Skin epidermis (tissue), 12 donors: ENCODE measurements around the gene SLC12A7.
"Not testable (repeated sequence)": the region's sequence is repeated elsewhere in the genome, so short reads cannot be mapped to it uniquely, and the experiment has no call there.

Experiments
- H3K27ac ChIP-seq, 21 experiments: fragments of 200-600 bp; sonication (generic) in 11 of 21; one replicate each; pipeline ENCODE4 v1.5.0; 2020; ENCODE audit warnings: mild to moderate bottlenecking in 3 of 21, inconsistent platforms in 2 of 21, moderate library complexity in 2 of 21
- H3K4me3 ChIP-seq, 7 experiments: fragments of 200-600 bp; sonication (generic) in 2 of 7; one replicate each; pipeline ENCODE4 v1.5.0; 2020; ENCODE audit warnings: inconsistent platforms in 2 of 7, mild to moderate bottlenecking in 2 of 7, moderate library complexity in 1 of 7

The SLC12A7 gene

GRCh38 chr5:1032011-1032410 lies 79.9 kb downstream of the SLC12A7 start:
- H3K27ac ChIP-seq: no peak overlapping the region

GRCh38 chr5:1031306-1031959 lies 80.4 kb downstream of the SLC12A7 start:
- H3K4me3 ChIP-seq: no peak overlapping the region
- no peak overlapping the region for H3K27ac ChIP-seq

More at GRCh38 chr5:1032011-1032410, 79.9 kb downstream of the SLC12A7 start:
- no peak overlapping the region for H3K4me3 ChIP-seq

- H3K4me3 ChIP-seq: no peak overlapping the region
These were observed 81.0 kb downstream of the SLC12A7 start for GRCh38 chr5:1030801-1031271.

DNA sequence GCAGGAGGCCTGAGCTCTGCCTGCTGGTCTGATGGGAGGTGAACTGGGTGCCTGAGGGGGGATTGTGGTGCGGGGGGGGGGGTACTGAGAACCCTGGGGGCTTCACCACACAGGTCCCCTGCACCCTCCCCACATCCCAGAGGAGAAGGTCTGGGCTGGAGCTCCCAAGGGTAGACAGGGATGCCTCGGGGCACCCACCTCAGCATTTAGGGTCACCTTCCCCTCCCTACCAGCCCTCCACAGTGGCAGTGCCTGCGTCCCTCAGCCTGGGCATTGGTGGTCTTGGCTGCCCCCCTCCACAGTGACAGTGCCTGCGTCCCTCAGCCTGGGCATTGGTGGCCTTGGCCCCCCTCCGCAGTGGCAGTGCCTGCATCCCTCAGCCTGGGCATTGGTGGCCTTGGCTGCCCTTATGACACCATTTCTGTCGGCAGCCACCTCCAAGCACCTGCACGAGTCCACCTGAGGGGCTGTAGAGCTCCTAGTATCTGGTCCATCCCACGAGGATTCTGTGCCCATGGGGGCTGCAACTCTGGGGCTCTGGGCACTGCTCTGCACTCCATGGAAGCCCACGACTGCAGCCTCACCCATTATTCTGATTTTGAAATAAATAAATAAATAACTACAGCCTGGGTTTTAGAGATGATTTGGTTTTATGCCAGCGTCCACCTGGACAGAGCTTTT lies 81.8 kb downstream of the SLC12A7 start:
- H3K4me3 ChIP-seq: no peak overlapping the region
- no peak overlapping the region for H3K27ac ChIP-seq

More at GRCh38 chr5:1030801-1031271, 81.0 kb downstream of the SLC12A7 start:
- no peak overlapping the region for H3K27ac ChIP-seq

DNA sequence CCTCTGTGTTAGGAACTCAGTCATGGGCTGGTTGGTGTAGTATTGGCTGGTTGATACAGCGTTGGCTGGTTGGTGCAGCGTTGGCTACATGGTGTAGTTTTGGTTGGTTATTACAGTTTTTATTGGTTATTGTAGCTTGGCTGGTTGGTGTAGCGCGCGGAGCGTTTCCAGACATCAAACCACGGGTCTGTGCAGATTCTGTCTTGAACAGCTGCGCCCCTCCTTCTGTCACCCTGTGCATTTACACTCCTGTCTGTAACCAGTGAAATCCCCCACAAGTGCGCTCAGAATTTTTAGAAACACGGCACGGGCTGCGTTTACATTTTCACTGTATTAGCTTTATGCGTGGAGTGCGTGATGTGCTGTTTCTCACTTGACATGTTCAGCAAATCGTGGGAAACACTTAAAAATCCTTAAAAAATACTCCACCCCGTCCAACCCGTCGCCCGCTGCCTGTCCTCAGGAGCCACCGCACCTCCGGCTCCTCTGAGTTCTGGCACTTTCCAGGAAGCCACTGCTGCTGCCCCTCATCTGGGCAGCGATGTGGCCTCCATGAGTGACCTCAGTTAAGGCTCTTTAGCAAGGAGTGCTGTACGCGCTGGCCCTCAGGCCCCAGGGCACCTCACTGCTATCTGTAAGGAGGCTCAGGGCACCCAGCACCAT lies 82.5 kb downstream of the SLC12A7 start:
- Histone ChIP-seq H3K4me3 (no peak overlapping the region), H3K27ac (no peak overlapping the region)

GRCh38 chr5:1028481-1029281 lies 83.2 kb downstream of the SLC12A7 start:
- H3K4me3 ChIP-seq: no peak overlapping the region
- no peak overlapping the region for H3K27ac ChIP-seq

- Histone ChIP-seq H3K27ac (no peak overlapping the region), H3K4me3 (no peak overlapping the region)
These were observed 84.0 kb downstream of the SLC12A7 start for GRCh38 chr5:1027631-1028441.

- H3K27ac ChIP-seq: no peak overlapping the region
- H3K4me3 ChIP-seq: no peak overlapping the region
These were observed 84.9 kb downstream of the SLC12A7 start for GRCh38 chr5:1026700-1027621.

- H3K4me3 ChIP-seq, H3K27ac ChIP-seq: not testable (repeated sequence)
These were observed 89.9 kb downstream of the SLC12A7 start for GRCh38 chr5:1021969-1022336.

DNA sequence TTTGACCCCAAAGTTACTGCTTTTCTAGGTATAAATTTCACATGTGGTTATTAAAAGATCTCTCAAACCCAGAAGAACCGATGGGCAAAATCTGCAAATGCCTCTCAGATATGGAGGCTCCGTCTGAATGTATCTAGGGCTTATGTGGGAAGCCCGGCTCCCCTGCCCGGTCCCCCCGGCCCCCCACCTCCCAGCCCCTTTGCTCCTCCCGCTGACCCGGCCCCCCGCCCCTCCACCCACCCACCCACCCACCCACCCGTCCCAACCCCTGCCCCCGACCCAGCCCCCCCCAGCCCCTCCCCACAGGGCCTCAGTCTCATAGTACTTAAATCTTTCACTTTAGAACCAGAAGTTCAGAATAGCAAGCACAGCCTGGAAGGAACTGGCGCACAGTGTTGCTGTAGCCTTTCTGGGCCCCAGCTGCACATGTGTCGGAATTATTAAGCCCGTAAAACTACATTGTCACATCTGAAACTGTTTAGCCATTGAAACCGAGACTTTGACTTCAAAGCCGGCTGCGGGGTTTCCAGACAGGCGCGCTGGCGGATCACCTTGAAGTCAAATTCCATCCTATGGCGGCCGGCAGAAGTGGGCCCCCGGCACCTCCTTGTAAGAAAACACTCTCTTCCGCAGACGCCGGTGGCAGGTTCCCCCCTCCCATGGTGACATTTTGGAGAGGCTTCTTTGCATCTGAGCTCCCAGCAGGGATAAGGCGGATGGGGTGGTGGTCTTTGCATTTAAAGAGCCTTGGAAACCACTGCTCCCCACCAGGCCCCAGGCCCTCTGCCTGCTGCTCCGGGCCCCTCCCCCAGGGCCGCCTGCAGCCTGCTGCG lies 90.5 kb downstream of the SLC12A7 start:
- H3K27ac ChIP-seq: no peak overlapping the region
- no peak overlapping the region for H3K4me3 ChIP-seq

- no peak overlapping the region for H3K4me3 ChIP-seq
- H3K27ac ChIP-seq: no peak overlapping the region
These were observed 91.4 kb downstream of the SLC12A7 start for GRCh38 chr5:1020452-1020961.

DNA sequence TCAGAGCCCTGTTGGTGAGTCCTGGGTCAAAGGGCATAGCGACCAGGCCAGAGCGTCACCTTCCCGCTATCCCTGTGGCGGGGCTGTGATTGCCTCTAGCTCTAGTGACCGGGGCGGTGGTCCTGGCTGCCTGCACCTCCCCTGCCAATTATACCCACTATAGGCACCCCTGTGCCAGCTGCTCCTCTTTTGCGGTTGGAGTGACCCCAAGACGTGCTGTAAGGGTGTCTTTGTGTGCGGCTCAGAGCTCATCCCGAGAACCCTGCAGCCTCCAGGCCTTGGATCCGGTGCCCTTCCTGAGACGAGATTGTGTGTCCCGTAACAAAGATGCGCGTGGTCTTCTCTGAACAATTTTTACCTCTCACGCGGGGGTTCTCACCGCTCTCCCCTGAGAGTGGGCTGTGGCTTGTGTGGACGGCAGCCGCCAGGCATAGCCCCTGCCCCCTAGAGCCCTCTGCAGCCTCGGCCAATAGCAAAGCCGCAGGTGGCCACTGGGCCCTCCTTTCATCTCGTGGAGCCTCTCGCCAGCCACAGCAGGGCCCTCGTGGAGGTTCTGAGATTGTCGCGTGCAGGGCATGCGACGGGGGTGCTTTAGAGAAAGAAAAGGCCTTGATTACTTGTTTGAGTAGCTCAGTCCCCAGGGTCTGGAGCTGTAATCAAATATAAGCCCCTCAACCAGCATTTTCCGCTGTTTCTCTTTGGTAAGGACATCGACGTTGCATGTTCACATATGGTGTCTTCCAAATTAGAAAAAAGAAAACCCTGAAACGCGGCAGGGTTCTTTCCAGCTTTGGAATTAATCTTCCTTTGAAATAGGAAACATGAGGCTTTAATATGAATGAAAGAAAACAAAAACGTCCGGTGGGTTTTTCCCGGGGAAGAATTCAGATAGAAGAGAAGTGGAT lies 92.6 kb downstream of the SLC12A7 start:
- H3K4me3 ChIP-seq: no peak overlapping the region
- H3K27ac ChIP-seq: no peak overlapping the region

GRCh38 chr5:1018596-1018995 lies 93.3 kb downstream of the SLC12A7 start:
- Histone ChIP-seq H3K4me3 (no peak overlapping the region), H3K27ac (no peak overlapping the region)

GRCh38 chr5:1017691-1018455 lies 94.0 kb downstream of the SLC12A7 start:
- Histone ChIP-seq H3K27ac (no peak overlapping the region), H3K4me3 (no peak overlapping the region)

GRCh38 chr5:1017056-1017455 lies 94.8 kb downstream of the SLC12A7 start:
- no peak overlapping the region for H3K4me3 ChIP-seq
- no peak overlapping the region for H3K27ac ChIP-seq
